WERI-Rb-1 (cell line): ENCODE measurements around the gene IGLL5.

Experiments
- DNase-seq: peaks from one replicate; pipeline ENCODE4 v3.0.0-alpha.2; 2020
- H3K27ac ChIP-seq: fragments of 250-450 bp; sonication (Bioruptor Pico); 2 replicates; pipeline ENCODE4 v1.5.1; 2020; ENCODE audit warnings: mild to moderate bottlenecking, moderate library complexity
- H3K27me3 ChIP-seq: fragments of 250-450 bp; sonication (Bioruptor Pico); 2 replicates; pipeline ENCODE4 v1.5.1; 2021; ENCODE audit warnings: mild to moderate bottlenecking, low read depth, moderate library complexity; ENCODE audit not compliant: insufficient read depth, severe bottlenecking
- H3K36me3 ChIP-seq: fragments of 250-450 bp; sonication (Bioruptor Pico); 2 replicates; pipeline ENCODE4 v1.5.1; 2020; ENCODE audit warnings: mild to moderate bottlenecking, moderate library complexity
- H3K4me3 ChIP-seq: 2 replicates; pipeline ENCODE4 v1.5.1; 2011; ENCODE audit warnings: low read depth, mild to moderate bottlenecking, control low read depth, low read length
- H3K9me3 ChIP-seq: fragments of 250-450 bp; sonication (Bioruptor Pico); 2 replicates; pipeline ENCODE4 v1.5.1; 2021; ENCODE audit warnings: mild to moderate bottlenecking, moderate library complexity; ENCODE audit not compliant: severe bottlenecking
- CTCF ChIP-seq: IDR thresholded peaks from 2 replicates; pipeline ENCODE4 v1.5.1; 2011; ENCODE audit warnings: low read depth, mild to moderate bottlenecking, control low read depth, inconsistent platforms, low read length

The IGLL5 gene

GRCh38 chr22:22926370-22927195 lies 39.0 kb downstream of the IGLL5 start:
- Histone ChIP-seq H3K36me3 (no peaks in the 10 kb centered on the region), H3K4me3 (no peak overlapping the region), H3K27ac (no peak overlapping the region), H3K9me3 (no peaks in the 10 kb centered on the region), H3K27me3 (no peaks in the 10 kb centered on the region)
- TF ChIP-seq CTCF = no peak
- no peak for DNase-seq

- Histone ChIP-seq H3K27me3 (no peaks in the 10 kb centered on the region), H3K27ac (no peak overlapping the region), H3K4me3 (no peak overlapping the region), H3K9me3 (no peaks in the 10 kb centered on the region), H3K36me3 (no peaks in the 10 kb centered on the region)
- DNase-seq = no peak
- no peak for TF ChIP-seq CTCF
Measured at GRCh38 chr22:22927196-22927887, 39.7 kb downstream of the IGLL5 start.

- DNase-seq = no peak
- Histone ChIP-seq H3K27me3 (no peaks in the 10 kb centered on the region), H3K9me3 (no peaks in the 10 kb centered on the region), H3K4me3 (no peak overlapping the region), H3K27ac (no peak overlapping the region), H3K36me3 (no peaks in the 10 kb centered on the region)
- no peak for TF ChIP-seq CTCF
Measured at GRCh38 chr22:22927888-22928665, 40.5 kb downstream of the IGLL5 start.

GRCh38 chr22:22928666-22929380 lies 41.2 kb downstream of the IGLL5 start:
- Histone ChIP-seq H3K27ac (no peak overlapping the region), H3K4me3 (no peak overlapping the region), H3K36me3 (no peaks in the 10 kb centered on the region), H3K9me3 (no peaks in the 10 kb centered on the region), H3K27me3 (no peaks in the 10 kb centered on the region)
- DNase-seq = no peak
- TF ChIP-seq CTCF = no peak

- TF ChIP-seq CTCF = no peak
- Histone ChIP-seq H3K27ac (no peak overlapping the region), H3K9me3 (no peaks in the 10 kb centered on the region)
Measured at GRCh38 chr22:22929381-22930221, 42.0 kb downstream of the IGLL5 start.

More at GRCh38 chr22:22929381-22930221, 42.0 kb downstream of the IGLL5 start:
- Histone ChIP-seq H3K36me3 (no peaks in the 10 kb centered on the region), H3K27me3 (no peaks in the 10 kb centered on the region), H3K4me3 (no peak overlapping the region)
- no peak for DNase-seq
